GM19372 (cell line): ENCODE data around the gene RHOXF2B.

Source experiments
- ATAC-seq: cut with Tn5 transposase; IDR thresholded peaks from one replicate; pipeline ENCODE4 v1.9.1; 2021; ENCODE audit warnings: mild to moderate bottlenecking, low read depth, moderate library complexity; ENCODE audit not compliant: unreplicated experiment

Gene RHOXF2B

DNA sequence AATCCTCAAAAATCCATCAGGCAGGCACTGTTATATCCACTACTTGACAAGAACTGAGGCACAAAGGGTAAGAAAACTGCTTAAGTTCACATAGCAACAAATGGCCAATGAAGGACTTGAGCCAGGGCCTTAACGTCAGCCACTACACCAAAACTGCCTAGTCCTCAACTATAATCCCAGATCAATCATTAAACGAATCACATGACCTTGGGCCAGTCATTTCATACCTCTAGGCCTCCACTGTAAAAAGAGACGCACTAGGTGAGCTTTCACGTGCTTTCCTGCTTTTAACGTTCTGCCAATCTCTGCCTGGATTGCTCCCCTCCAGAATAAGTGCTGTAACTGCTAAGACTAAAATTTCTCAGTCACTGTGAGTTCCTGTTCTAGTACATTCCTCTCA lies 54.7 kb downstream of the RHOXF2B start:
- no peak for ATAC-seq
